Astrocyte of the spinal cord (primary cell): ENCODE results near the gene MRPS25.
"Not testable (repeated sequence)": the region's sequence is repeated elsewhere in the genome, so short reads cannot be mapped to it uniquely, and the experiment has no call there.

ENCODE experiments used
- DNase-seq: peaks from one replicate; pipeline ENCODE4 v3.0.0; 2011; ENCODE audit warnings: low read depth, low spot score
- H3K4me3 ChIP-seq: 2 replicates; pipeline ENCODE4 v1.5.1; 2011; ENCODE audit warnings: low read depth, mild to moderate bottlenecking, low read length, moderate library complexity
- in situ Hi-C: cut with HindIII; loops from 2 replicates; pipeline ENCODE4 v1.10.0; 2017; ENCODE audit warnings: low sequenced_read_pairs
- TF ChIP-seq, protein P1 (sequence below): IDR thresholded peaks from 2 replicates; pipeline ENCODE4 v1.5.1; 2012; ENCODE audit warnings: low read depth, mild to moderate bottlenecking, low read length, inconsistent platforms

MRPS25 gene

GRCh38 chr3:15010664-15011063 is 54.5 kb downstream of the MRPS25 start:
- in situ Hi-C loops: no loop called here
- no peak overlapping the region for H3K4me3 ChIP-seq
- no peak for DNase-seq
- TF ChIP-seq, protein P1, sequence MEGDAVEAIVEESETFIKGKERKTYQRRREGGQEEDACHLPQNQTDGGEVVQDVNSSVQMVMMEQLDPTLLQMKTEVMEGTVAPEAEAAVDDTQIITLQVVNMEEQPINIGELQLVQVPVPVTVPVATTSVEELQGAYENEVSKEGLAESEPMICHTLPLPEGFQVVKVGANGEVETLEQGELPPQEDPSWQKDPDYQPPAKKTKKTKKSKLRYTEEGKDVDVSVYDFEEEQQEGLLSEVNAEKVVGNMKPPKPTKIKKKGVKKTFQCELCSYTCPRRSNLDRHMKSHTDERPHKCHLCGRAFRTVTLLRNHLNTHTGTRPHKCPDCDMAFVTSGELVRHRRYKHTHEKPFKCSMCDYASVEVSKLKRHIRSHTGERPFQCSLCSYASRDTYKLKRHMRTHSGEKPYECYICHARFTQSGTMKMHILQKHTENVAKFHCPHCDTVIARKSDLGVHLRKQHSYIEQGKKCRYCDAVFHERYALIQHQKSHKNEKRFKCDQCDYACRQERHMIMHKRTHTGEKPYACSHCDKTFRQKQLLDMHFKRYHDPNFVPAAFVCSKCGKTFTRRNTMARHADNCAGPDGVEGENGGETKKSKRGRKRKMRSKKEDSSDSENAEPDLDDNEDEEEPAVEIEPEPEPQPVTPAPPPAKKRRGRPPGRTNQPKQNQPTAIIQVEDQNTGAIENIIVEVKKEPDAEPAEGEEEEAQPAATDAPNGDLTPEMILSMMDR: no peak

- in situ Hi-C loops: no loop called here
- no peak overlapping the region for H3K4me3 ChIP-seq
- no peak for DNase-seq
- TF ChIP-seq, protein P1: no peak
These were observed 55.9 kb downstream of the MRPS25 start for GRCh38 chr3:15009167-15009566.

GRCh38 chr3:15007681-15008141 is 57.4 kb downstream of the MRPS25 start:
- in situ Hi-C loops: no loop called here
- H3K4me3 ChIP-seq: no peak overlapping the region
- TF ChIP-seq, protein P1: no peak
- peak; percentile 84 for DNase-seq

- H3K4me3 ChIP-seq, DNase-seq, in situ Hi-C loops: not testable (repeated sequence)
These were observed 65.9 kb downstream of the MRPS25 start for GRCh38 chr3:14999182-14999581.
